Right ventricle myocardium superior (tissue), 1 donor: Measurements from ENCODE around the gene ARHGAP21. TPM values are rescaled to one million over a fixed set of nuclear protein-coding genes. Genes with fewer than 3 reads are reported as not detected.

Experiments used
- total RNA-seq: library from RNA; stranded (reverse); fragmentation: NEBNext Ultra II Directional; extraction: Animal tissue kit (Norgen Biotek cat#: 25700); gene quantifications from one replicate; pipeline ENCODE4 v1.2.1, GENCODE V29; 2021
- donor health status: DM: no; HTN: yes; CAD: no; lungs with severe emphysema.

The ARHGAP21 gene
- total RNA-seq, 1 donor from 2014 or later = 52.3 TPM

Other genes with a start within 250 kb of the ARHGAP21 start
- 6.5 TPM for gene PRTFDC1, start 228.7 kb upstream of the ARHGAP21 start, total RNA-seq